GM21390 (cell line): ENCODE measurements around the gene CORO7.
"Not testable (repeated sequence)": the region's sequence is repeated elsewhere in the genome, so short reads cannot be mapped to it uniquely, and the experiment has no call there.

Experiments used
- ATAC-seq: cut with Tn5 transposase; IDR thresholded peaks from one replicate; pipeline ENCODE4 v1.9.1; 2021; ENCODE audit not compliant: unreplicated experiment

The CORO7 gene

GRCh38 chr16:4403133-4403949 is 13.1 kb downstream of the CORO7 start:
- ATAC-seq: no peak

- no peak for ATAC-seq
These were observed 13.8 kb downstream of the CORO7 start for GRCh38 chr16:4402439-4403132.

- ATAC-seq: no peak
These were observed 14.9 kb downstream of the CORO7 start for GRCh38 chr16:4401510-4401909.

GRCh38 chr16:4401094-4401501 is 15.3 kb downstream of the CORO7 start:
- no peak for ATAC-seq

- no peak for ATAC-seq
These were observed 17.2 kb downstream of the CORO7 start for GRCh38 chr16:4399001-4399730.

GRCh38 chr16:4395055-4395726 is 21.2 kb downstream of the CORO7 start:
- ATAC-seq: no peak

GRCh38 chr16:4393850-4394249 is 22.5 kb downstream of the CORO7 start:
- ATAC-seq: not testable (repeated sequence)

- no peak for ATAC-seq
These were observed 23.2 kb downstream of the CORO7 start for GRCh38 chr16:4393240-4393600.

- ATAC-seq: no peak
These were observed 23.8 kb downstream of the CORO7 start for GRCh38 chr16:4392382-4393239.

GRCh38 chr16:4391631-4392381 is 24.6 kb downstream of the CORO7 start:
- ATAC-seq: no peak

GRCh38 chr16:4390266-4391260 is 25.8 kb downstream of the CORO7 start:
- no peak for ATAC-seq

- ATAC-seq: no peak
These were observed 27.1 kb downstream of the CORO7 start for GRCh38 chr16:4389051-4389955.

GRCh38 chr16:4388271-4389021 is 27.9 kb downstream of the CORO7 start:
- no peak for ATAC-seq

- ATAC-seq: no peak
These were observed 28.6 kb downstream of the CORO7 start for GRCh38 chr16:4387781-4388180.

- ATAC-seq: no peak
These were observed 29.3 kb downstream of the CORO7 start for GRCh38 chr16:4386951-4387565.

- no peak for ATAC-seq
These were observed 30.0 kb downstream of the CORO7 start for GRCh38 chr16:4386451-4386805.
